Hematopoietic multipotent progenitor cell treated with erythropoietin and hydrocortisone succinate and interleukin-3 and kit ligand, for 8 days (in vitro differentiated cells): ENCODE data around the gene GLIS2.
"Not testable (repeated sequence)": the region's sequence is repeated elsewhere in the genome, so short reads cannot be mapped to it uniquely, and the experiment has no call there.

ENCODE experiments used
- DNase-seq: peaks from one replicate; pipeline ENCODE4 v3.0.0-alpha.2; 2015

GLIS2 gene

GRCh38 chr16:4321286-4322120 is 5.6 kb downstream of the GLIS2 start:
- DNase-seq = no peak

- DNase-seq = no peak
These were observed 6.5 kb downstream of the GLIS2 start for GRCh38 chr16:4322121-4323052.

GRCh38 chr16:4323071-4323844 is 7.4 kb downstream of the GLIS2 start:
- no peak for DNase-seq

- no peak for DNase-seq
These were observed 8.1 kb downstream of the GLIS2 start for GRCh38 chr16:4323845-4324488.

GRCh38 chr16:4324492-4325252 is 8.8 kb downstream of the GLIS2 start:
- no peak for DNase-seq

GRCh38 chr16:4325253-4325758 is 9.4 kb downstream of the GLIS2 start:
- no peak for DNase-seq

GRCh38 chr16:4327386-4328045 is 11.6 kb downstream of the GLIS2 start:
- no peak for DNase-seq

- DNase-seq = peak; percentile 67
These were observed 12.3 kb downstream of the GLIS2 start for GRCh38 chr16:4328046-4328781.

- no peak for DNase-seq
These were observed 13.2 kb downstream of the GLIS2 start for GRCh38 chr16:4328782-4329775.

- peak; percentile 57 for DNase-seq
These were observed 14.5 kb downstream of the GLIS2 start for GRCh38 chr16:4330277-4330874.

GRCh38 chr16:4332083-4332482 is 16.2 kb downstream of the GLIS2 start:
- no peak for DNase-seq

GRCh38 chr16:4332623-4333307 is 16.9 kb downstream of the GLIS2 start:
- DNase-seq = no peak

- no peak for DNase-seq
These were observed 17.4 kb downstream of the GLIS2 start for GRCh38 chr16:4333308-4333638.

- DNase-seq = not testable (repeated sequence)
These were observed 17.8 kb downstream of the GLIS2 start for GRCh38 chr16:4333714-4334113.

GRCh38 chr16:4334724-4335495 is 19.0 kb downstream of the GLIS2 start:
- DNase-seq = no peak

GRCh38 chr16:4336701-4337539 is 21.1 kb downstream of the GLIS2 start:
- DNase-seq = no peak
